ENCODE measurements around the gene FAM114A2.

Gene FAM114A2

DNA sequence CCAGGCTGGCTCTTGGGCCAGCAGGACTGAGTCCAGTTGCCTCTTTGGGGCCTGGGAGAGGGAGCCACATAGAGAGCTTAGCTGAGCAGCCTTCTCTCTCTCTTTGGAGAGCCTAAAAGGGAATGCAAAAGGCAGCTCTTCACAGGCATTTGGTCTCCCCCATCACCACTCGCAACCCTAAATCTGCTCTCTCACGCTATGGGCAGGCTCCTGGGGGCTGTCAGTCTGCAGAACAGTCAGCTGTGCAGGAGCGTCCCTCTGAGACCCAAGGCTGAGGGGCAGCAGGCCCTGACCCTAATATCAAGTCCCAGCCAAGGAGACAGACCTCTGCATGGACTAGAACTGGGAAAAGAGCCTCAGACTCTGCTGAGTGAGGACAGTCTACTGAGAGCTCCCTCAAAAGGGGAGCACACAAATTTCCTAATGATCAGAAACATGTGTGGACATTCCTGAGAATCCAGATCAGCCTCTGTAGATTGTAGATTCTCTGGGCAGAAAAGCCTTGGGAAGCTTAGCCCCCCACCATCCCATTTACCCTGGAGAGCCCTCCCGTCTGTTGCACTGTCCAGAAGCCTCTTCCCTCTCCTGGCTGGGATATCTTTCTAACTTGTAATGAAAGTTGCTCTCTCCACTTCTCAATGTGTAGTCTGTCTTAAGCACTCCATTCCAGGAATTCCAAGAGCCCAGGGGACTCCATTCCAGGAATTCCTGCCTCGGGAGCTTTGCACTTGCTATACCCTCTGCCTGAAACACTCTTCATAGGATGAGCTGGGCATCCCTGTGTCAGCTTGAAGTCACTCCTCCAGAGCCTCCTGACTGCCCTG, 79.4 kb downstream of the FAM114A2 start (continued):
- TF ChIP-seq, protein P1, sequence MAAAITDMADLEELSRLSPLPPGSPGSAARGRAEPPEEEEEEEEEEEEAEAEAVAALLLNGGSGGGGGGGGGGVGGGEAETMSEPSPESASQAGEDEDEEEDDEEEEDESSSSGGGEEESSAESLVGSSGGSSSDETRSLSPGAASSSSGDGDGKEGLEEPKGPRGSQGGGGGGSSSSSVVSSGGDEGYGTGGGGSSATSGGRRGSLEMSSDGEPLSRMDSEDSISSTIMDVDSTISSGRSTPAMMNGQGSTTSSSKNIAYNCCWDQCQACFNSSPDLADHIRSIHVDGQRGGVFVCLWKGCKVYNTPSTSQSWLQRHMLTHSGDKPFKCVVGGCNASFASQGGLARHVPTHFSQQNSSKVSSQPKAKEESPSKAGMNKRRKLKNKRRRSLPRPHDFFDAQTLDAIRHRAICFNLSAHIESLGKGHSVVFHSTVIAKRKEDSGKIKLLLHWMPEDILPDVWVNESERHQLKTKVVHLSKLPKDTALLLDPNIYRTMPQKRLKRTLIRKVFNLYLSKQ (tag by site-specific recombination; IDR thresholded peaks at IDR 0.05; ENCODE audit: borderline replicate concordance): no peak
- TF ChIP-seq, protein P2, sequence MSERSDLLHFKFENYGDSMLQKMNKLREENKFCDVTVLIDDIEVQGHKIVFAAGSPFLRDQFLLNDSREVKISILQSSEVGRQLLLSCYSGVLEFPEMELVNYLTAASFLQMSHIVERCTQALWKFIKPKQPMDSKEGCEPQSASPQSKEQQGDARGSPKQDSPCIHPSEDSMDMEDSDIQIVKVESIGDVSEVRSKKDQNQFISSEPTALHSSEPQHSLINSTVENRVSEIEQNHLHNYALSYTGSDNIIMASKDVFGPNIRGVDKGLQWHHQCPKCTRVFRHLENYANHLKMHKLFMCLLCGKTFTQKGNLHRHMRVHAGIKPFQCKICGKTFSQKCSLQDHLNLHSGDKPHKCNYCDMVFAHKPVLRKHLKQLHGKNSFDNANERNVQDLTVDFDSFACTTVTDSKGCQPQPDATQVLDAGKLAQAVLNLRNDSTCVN (tag by site-specific recombination; optimal IDR thresholded peaks at IDR 0.05): no peak
- TF ChIP-seq, protein P3, sequence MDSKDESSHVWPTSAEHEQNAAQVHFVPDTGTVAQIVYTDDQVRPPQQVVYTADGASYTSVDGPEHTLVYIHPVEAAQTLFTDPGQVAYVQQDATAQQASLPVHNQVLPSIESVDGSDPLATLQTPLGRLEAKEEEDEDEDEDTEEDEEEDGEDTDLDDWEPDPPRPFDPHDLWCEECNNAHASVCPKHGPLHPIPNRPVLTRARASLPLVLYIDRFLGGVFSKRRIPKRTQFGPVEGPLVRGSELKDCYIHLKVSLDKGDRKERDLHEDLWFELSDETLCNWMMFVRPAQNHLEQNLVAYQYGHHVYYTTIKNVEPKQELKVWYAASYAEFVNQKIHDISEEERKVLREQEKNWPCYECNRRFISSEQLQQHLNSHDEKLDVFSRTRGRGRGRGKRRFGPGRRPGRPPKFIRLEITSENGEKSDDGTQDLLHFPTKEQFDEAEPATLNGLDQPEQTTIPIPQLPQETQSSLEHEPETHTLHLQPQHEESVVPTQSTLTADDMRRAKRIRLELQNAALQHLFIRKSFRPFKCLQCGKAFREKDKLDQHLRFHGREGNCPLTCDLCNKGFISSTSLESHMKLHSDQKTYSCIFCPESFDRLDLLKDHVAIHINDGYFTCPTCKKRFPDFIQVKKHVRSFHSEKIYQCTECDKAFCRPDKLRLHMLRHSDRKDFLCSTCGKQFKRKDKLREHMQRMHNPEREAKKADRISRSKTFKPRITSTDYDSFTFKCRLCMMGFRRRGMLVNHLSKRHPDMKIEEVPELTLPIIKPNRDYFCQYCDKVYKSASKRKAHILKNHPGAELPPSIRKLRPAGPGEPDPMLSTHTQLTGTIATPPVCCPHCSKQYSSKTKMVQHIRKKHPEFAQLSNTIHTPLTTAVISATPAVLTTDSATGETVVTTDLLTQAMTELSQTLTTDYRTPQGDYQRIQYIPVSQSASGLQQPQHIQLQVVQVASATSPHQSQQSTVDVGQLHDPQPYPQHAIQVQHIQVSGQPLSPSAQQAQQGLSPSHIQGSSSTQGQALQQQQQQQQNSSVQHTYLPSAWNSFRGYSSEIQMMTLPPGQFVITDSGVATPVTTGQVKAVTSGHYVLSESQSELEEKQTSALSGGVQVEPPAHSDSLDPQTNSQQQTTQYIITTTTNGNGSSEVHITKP (tag by site-specific recombination; IDR thresholded peaks at IDR 0.05): no peak
- no peak for TF ChIP-seq ZNF423 (tag by site-specific recombination; IDR thresholded peaks at IDR 0.05)
- TF ChIP-seq ZNF560 (tag by site-specific recombination; IDR thresholded peaks at IDR 0.05; ENCODE audit: borderline replicate concordance): no peak
- TF ChIP-seq ZNF658 (tag by site-specific recombination; IDR thresholded peaks at IDR 0.05): no peak

DNA sequence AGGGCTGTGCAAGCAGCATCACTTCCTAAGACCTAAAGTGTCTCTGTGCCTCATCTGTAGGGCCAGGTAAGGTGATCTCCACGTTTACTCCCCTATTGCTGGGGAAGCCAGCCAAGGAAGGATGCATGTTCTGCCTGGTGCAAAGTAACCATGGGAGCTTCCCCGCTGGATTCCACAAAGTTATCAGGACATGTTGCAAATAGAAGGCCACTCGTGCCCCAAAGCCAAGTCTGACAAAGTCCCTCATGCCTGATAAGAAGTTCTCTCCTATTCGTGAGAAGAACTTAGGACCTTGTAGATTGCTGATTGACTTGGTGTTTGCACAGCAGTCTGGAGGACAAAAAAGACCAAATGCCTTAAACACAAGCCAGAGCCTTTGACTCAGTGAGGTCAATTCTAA, 81.5 kb downstream of the FAM114A2 start:
- no peaks in the 10 kb centered on the region for H3K4me1 ChIP-seq (ENCODE audit: control insufficient read depth, insufficient read depth, low read length)
- H3K4me3 ChIP-seq (ENCODE audit: low read depth, low read length): no peak overlapping the region
- no peak overlapping the region for H3K27ac ChIP-seq (ENCODE audit: extremely low read depth, low read depth, low read length)
- H3K36me3 ChIP-seq (ENCODE audit: control insufficient read depth in 2 of 2, insufficient read depth in 1 of 2, low read length in 2 of 2): no peaks in the 10 kb centered on the region
- CTCF ChIA-PET: interaction anchor here (0.6 to 2.3 kb wide), 3 partner anchors 8 to 718 kb away, joined by 3 to 10 read pairs (median 3); no protein-coding TSS in a partner anchor
- H3K9me3 ChIP-seq (ENCODE audit: control insufficient read depth, insufficient read depth, low read depth, low read length): no peaks in the 10 kb centered on the region
- no peak for TF ChIP-seq ZNF169 (tag by site-specific recombination; IDR thresholded peaks at IDR 0.05)
- TF ChIP-seq ZNF10 (tag by site-specific recombination; IDR thresholded peaks at IDR 0.05): no peak
- TF ChIP-seq ZNF23 (tag by site-specific recombination; IDR thresholded peaks at IDR 0.05; ENCODE audit: borderline replicate concordance): no peak
- TF ChIP-seq, protein P2 (tag by site-specific recombination; optimal IDR thresholded peaks at IDR 0.05): no peak
- no peak for TF ChIP-seq ZNF660 (tag by site-specific recombination; IDR thresholded peaks at IDR 0.05)
- no peak for TF ChIP-seq ZNF223 (tag by site-specific recombination; IDR thresholded peaks at IDR 0.05)
- TF ChIP-seq ZNF133 (tag by site-specific recombination; IDR thresholded peaks at IDR 0.05): no peak
- TF ChIP-seq ZNF560 (tag by site-specific recombination; IDR thresholded peaks at IDR 0.05; ENCODE audit: borderline replicate concordance): no peak
- TF ChIP-seq ZNF48 (tag by site-specific recombination; IDR thresholded peaks at IDR 0.05): no peak
- no peak for TF ChIP-seq ZNF174 (tag by site-specific recombination; IDR thresholded peaks at IDR 0.05)
- TF ChIP-seq ZBTB17 (tag by site-specific recombination; IDR thresholded peaks at IDR 0.05): no peak
- POLR2A ChIA-PET: no interaction called here
